Measurements from ENCODE around the gene DNMT3A.

The DNMT3A gene

DNA sequence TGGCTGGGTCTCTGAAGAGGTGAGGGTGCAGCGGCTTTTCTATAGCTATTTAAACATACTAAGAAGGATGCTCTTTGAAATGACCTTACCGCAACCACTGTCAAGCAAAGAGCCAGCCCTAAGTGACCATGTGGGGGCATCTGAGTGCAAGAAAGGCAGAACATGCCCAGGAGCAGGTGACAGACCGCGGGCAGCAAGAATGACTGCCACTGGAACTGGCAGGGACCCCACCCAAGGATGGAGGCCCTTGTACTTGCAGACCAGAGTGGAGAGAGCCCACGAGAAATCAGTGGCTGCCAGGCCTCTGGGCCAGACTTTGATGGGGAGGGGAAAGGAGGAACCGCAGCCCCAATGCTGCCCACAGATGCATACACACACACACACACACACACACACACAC lies 33.1 kb downstream of the DNMT3A start:
- no peak for DNase-seq (ENCODE audit: low read depth in 2 of 3, low spot score in 1 of 3)

- DNase-seq (ENCODE audit: low read depth in 2 of 3, low spot score in 1 of 3), result no peak
These were observed 33.7 kb downstream of the DNMT3A start for GRCh38 chr2:25307949-25308557.

- no peak for DNase-seq (ENCODE audit: low read depth in 2 of 3, low spot score in 1 of 3)
These were observed 34.9 kb downstream of the DNMT3A start for GRCh38 chr2:25306777-25307368.

DNA sequence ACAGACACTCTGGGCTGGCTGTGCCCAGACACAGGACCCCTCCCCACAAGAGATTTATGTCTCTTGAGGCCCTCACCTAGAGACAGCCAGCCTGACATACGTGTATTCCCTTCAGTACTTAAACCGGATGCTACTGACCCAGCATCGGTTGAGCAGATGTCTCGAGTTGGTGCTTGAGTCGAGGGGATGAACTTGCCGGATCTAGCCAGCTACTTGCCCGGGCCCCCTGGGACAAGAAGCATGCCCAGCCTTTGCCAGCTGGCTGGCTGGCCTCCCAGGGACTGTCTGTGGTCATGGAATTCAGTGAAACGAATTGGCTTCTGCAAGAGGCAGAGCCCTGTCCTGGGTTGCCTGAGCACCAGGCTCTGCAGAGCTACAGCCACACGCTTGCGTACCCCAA lies 36.0 kb downstream of the DNMT3A start:
- DNase-seq (ENCODE audit: low read depth in 2 of 3, low spot score in 1 of 3), result no peak

- DNase-seq (ENCODE audit: low read depth in 2 of 3, low spot score in 1 of 3), result no peak
These were observed 36.7 kb downstream of the DNMT3A start for GRCh38 chr2:25304826-25305596.

DNA sequence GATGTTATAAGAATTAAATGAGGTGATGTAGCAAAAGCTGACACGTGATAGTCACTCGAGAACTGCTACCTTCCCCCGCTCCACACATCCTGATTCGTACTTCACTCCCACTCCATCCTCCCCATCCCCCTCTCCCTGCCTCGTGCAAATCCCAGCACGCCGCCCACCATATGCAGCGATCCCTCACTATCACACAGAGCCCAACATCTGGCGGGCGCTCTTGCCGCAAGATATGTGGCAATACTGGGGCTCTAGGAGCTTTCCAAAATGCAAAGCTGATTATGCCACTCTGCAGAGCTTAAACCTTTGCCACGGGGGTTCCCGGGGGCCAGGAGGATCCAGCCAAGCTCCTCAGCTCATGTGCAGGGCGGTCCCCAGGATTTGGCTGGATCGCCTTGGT lies 37.4 kb downstream of the DNMT3A start:
- no peak for DNase-seq (ENCODE audit: low read depth in 2 of 3, low spot score in 1 of 3)

GRCh38 chr2:25303633-25304236 lies 38.0 kb downstream of the DNMT3A start:
- no peak for DNase-seq (ENCODE audit: low read depth in 2 of 3, low spot score in 1 of 3)

DNA sequence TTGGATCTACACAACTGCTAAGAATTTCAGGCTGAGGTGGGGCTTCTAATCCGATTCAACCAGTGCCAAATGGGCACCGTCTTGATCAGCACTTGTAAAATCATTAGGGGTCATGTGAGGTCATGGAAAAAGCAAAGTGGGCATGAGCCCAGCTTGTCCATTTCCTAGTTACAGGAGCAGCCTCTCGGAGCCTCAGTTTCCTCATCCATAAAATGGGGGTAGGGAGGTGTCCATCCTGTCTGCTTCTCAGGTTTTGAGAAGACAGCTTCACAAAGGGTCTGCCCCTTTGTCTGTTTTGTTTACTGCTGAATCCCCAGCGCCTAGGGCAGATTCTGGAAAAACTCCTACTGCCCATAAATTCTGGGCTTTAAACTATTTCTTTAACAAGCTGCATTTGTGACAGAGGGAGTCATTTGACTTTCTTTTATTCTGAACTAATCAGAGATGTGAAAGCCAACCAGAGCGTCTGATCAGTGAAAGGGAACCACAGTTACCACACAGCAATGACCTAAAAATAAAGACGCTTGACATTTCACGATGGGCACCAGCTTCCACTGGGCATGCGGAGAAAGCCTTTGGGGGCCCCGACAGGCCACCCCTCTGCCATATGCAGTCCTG lies 38.9 kb downstream of the DNMT3A start:
- no peak for DNase-seq (ENCODE audit: low read depth in 2 of 3, low spot score in 1 of 3)

DNA sequence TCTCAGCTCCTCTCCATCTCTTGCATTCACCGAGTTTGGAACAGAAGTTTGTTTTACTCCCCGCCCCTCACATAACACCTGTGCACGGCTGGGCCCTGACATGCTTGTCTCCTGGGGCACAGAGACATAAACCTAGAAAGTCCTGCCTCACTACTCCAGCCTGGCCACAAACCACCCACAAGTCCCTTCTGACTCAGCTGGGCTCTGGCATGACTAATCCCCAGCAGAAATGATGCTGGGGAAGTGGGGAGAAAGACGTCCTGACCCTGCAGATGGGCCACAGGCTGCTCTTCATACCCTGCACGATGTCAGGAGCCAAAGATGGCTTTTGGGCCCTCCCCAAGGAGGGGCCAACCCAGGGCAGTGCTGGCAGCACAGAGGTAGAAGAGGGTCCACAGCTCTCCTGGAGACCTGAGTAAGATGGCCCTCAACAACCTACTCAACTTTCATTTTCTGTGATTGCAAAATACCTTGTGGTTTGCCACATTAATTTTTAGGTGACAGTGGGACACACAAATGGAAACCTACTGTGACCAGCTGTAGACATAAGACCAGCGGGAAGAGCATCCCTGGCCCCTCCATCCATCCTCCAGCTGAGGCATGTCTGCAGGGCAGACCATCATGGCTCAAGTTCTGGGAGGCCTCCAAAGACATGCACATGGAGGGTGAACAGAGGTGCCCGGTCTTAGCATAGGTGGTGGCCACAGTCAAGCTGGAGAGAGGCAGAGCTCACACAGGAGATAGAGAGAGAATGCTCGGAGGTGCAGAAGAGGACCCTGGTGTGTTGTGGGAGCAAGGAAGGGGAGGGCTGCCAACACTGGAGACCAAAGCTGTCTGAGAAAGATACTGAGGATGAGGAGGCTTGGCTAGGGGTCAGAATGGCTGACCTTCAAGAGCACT lies 40.0 kb downstream of the DNMT3A start:
- DNase-seq (ENCODE audit: low read depth in 2 of 3, low spot score in 1 of 3), result peak; percentile 62 to 70 (median 69)

DNA sequence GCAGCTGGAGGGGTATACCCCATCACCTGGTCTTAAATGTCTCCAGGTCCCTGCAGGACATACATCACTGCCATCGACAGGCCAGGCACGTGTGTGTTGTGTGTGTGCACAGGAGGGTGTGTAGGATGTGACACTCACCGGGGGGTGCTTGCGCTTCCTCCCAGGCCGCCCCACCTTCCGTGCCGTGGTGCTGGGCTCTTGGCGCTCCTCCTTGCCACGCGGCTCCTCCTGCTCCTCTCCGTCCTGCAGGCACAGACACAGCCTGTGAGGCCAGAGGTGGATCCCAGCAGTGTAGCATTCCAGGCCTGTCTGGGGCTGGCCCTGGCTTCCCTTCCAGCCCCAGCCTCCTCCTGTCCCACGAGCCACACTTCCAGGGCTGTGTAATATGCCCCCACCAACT lies 41.7 kb downstream of the DNMT3A start:
- no peak for DNase-seq (ENCODE audit: low read depth in 2 of 3, low spot score in 1 of 3)

DNA sequence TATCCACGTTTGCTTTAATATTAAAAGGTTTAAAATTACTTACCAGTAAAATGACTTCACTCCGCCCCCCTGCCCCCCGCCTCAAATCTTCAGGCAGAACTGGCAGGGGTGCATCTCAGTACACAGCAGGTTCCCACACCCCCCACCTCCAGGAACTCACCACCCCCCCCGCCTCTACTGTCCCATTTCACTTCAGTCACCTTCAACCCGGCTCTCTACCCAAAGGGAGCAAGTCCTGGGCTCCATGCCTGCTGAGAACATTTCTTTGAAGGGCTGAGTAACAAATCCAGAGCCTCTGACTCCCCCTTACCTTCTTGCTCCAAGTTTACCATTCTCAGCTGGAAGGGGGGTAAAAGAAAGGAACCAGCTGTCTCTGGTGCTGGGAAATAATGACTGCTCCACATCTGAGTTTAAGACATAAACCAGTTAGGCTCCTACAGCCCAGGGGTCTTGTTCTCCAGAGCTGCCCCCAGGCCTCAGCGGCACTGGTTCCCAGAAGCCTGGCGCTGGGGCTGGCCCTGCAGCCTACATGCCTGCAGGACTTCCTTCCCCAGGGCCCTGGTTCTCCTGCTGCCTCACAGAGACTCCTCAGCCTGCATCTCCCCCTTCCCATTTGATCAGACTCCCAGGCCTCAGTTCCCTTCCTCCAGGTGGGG lies 42.8 kb downstream of the DNMT3A start:
- DNase-seq (ENCODE audit: low read depth in 2 of 3, low spot score in 1 of 3), result no peak

- no peak for DNase-seq (ENCODE audit: low read depth in 2 of 3, low spot score in 1 of 3)
These were observed 44.0 kb downstream of the DNMT3A start for GRCh38 chr2:25297738-25298137.

- no peak for DNase-seq (ENCODE audit: low read depth in 2 of 3, low spot score in 1 of 3)
These were observed 46.1 kb downstream of the DNMT3A start for GRCh38 chr2:25295621-25296020.

DNA sequence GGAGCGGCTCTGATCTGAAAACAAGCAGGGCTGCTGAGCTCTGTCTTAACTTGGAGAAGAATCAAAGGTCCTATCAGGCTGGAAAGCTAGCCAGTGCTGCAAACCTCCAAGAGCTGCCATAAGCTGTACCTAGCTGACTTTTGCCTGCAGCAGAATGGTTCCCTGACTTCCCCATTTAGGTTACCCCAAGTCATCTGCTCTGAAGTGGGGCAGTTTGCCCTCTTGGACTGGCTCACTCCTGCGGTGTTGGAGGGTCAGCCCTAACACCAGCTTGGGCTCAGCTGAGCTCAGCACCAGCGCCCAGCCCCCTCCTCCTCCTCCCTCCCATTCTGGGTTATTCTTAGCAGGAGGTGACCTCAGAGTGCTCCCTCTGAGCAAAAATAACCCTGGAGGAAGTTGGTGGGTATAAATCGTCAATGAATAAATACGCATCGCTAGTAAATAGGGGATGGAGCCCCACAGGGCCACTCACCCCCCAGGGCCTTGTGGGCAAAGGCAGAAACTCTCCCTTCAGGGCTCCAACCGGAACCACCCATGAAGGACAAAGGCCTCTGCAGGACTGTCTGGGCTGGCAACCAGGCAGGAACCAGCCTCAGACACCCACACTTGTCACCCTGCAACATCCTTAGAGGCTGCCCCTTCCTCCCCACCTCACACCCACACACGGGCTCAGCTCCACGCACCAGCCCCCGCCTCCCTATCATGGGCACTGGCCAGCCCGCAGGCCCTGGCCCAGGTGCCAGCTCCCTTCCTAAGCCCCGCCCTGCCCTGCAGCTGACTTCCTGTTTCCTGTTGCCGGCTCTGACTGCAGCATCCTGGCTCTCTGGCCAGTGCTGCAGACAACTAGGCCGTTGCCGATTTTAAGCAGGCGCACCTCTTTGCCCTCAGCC lies 46.9 kb downstream of the DNMT3A start:
- peak; percentile 49 to 67 (median 65) for DNase-seq (ENCODE audit: low read depth in 2 of 3, low spot score in 1 of 3)

- no peak for DNase-seq (ENCODE audit: low read depth in 2 of 3, low spot score in 1 of 3)
These were observed 47.7 kb downstream of the DNMT3A start for GRCh38 chr2:25293958-25294562.

DNA sequence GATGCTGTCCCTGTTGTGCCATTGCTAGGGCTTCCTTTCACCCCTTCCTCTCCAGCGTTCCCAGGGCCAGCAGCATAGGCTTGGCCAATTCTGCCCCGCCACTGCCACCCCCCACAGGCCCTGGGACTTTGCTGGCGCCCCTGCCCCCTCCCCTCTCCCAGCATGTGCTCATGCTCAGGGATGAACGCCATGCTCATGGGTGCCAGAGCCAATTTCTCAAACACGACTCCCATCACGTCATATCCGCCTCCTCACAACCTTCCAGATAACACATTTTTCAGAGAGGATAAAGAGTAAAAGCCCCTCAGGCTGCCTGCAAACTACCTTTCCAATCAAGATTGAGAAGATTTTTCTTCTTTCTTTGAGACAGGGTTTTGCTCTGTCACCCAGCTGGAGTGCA lies 48.6 kb downstream of the DNMT3A start:
- DNase-seq (ENCODE audit: low read depth in 2 of 3, low spot score in 1 of 3), result no peak

GRCh38 chr2:25292408-25292807 lies 49.3 kb downstream of the DNMT3A start:
- DNase-seq (ENCODE audit: low read depth in 2 of 3, low spot score in 1 of 3), result no peak

DNA sequence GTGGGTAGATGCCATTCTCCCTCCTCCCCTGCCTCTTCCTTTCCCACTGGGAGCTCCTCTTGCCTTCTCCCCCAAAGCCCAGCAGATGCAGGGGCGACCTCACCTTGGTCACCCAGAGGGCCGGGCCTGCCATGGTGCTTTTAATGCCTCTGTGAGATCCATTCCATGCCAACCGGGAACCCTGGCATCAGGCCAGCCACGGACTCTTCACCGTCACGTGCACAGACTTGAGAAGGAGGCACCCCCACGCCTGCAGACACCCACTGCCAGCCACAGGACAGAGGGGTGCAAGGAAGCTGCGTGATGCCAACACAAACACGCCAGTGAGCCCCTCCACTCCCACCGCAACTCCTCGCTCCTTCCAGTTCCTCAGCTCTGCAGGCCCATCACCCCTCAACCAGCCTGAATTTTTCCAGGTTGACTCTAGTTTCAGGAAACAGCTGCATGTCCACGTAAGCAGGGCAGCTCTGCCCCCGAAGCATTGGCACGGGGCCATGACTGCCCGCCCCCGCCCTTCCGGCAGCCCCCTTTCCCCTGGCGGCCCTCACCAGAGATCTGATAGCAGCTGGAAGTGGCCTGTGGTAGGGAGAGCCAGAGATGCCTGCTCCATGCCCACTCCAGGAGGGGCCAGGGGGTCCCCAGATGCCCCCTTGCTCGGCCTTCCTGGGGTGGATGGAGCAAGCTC lies 50.8 kb downstream of the DNMT3A start:
- no peak for DNase-seq (ENCODE audit: low read depth in 2 of 3, low spot score in 1 of 3)
